Testis (tissue), 2 donors: ENCODE results near the gene MPRIP.

Experiments used
- POLR2A ChIP-seq: fragments of 450-650 bp; IDR thresholded peaks from one replicate; pipeline ENCODE4 v1.6.1; 2017; ENCODE audit warnings: antibody characterized with exemption, mild to moderate bottlenecking, moderate library complexity
- TF ChIP-seq, protein P1 (sequence below), 3 experiments: fragments of 450-650 bp in 2 of 3; fragments of 200-600 bp in 1 of 3; sonication (generic) in 1 of 3; IDR thresholded peaks; one replicate each; pipeline ENCODE4 v1.5.1; 2016 to 2019; ENCODE audit warnings: antibody characterized with exemption in 3 of 3, mild to moderate bottlenecking in 2 of 3, moderate library complexity in 1 of 3

DNA sequence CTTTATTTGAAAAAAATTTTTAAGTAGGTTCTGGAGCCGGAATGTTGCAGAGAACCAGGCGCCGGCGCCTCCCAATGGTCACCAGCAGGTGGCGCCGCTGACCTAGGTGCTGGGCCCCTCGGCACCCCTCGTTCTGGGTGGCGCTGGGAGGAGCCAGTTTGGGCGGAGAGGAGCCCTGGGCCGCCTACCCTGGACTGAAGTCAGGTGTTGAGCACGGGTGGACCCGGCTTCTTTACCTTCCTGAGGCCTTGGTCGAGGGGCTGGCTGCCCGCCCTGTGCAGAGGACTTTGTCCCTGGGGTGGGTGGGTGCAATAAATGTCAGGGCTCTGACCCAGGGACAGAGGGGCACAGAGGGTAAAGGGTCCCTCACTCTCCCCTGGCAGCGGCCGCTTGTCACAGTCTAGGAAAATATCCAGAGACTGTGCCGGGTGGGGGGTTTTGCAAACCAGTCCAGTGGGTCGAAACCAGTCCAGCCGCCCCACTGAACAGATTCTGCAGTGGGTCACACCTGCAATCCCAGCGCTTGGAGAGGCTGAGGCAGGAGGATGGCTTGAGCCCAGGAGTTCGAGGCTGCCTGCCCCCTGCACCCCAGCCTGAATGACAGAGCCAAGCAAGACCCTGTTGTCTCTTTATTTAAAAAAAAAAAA is 40.3 kb upstream of the MPRIP start:
- TF ChIP-seq POLR2A, result no peak
- TF ChIP-seq, protein P1, sequence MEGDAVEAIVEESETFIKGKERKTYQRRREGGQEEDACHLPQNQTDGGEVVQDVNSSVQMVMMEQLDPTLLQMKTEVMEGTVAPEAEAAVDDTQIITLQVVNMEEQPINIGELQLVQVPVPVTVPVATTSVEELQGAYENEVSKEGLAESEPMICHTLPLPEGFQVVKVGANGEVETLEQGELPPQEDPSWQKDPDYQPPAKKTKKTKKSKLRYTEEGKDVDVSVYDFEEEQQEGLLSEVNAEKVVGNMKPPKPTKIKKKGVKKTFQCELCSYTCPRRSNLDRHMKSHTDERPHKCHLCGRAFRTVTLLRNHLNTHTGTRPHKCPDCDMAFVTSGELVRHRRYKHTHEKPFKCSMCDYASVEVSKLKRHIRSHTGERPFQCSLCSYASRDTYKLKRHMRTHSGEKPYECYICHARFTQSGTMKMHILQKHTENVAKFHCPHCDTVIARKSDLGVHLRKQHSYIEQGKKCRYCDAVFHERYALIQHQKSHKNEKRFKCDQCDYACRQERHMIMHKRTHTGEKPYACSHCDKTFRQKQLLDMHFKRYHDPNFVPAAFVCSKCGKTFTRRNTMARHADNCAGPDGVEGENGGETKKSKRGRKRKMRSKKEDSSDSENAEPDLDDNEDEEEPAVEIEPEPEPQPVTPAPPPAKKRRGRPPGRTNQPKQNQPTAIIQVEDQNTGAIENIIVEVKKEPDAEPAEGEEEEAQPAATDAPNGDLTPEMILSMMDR (IDR thresholded peaks at IDR 0.05), result peak; percentile 84 to 97 (median 94)
